Measurements from ENCODE around the gene MAFF.
A peak's percentile ranks its signal among the peaks of the same experiment; 100 is the strongest.
"Not testable (repeated sequence)": the region's sequence is repeated elsewhere in the genome, so short reads cannot be mapped to it uniquely, and the experiment has no call there.

The MAFF gene

GRCh38 chr22:38228326-38228872 lies 26.6 kb downstream of the MAFF start:
- DNase-seq = no peak

- DNase-seq = no peak
Observed at GRCh38 chr22:38228873-38229740, 27.3 kb downstream of the MAFF start.

- DNase-seq = peak; percentile 76
Observed at GRCh38 chr22:38230108-38230825, 28.5 kb downstream of the MAFF start.

GRCh38 chr22:38230916-38231315 lies 29.1 kb downstream of the MAFF start:
- no peak for DNase-seq

GRCh38 chr22:38232196-38232595 lies 30.4 kb downstream of the MAFF start:
- DNase-seq = no peak

GRCh38 chr22:38233427-38233826 lies 31.6 kb downstream of the MAFF start:
- no peak for DNase-seq

- DNase-seq = not testable (repeated sequence)
Observed at GRCh38 chr22:38233856-38234255, 32.1 kb downstream of the MAFF start.

GRCh38 chr22:38235240-38235850 lies 33.6 kb downstream of the MAFF start:
- DNase-seq = no peak

- no peak for DNase-seq
Observed at GRCh38 chr22:38236786-38237185, 35.0 kb downstream of the MAFF start.

- DNase-seq = no peak
Observed at GRCh38 chr22:38238519-38239071, 36.8 kb downstream of the MAFF start.

GRCh38 chr22:38239101-38239761 lies 37.4 kb downstream of the MAFF start:
- DNase-seq = no peak

GRCh38 chr22:38240734-38241252 lies 39.0 kb downstream of the MAFF start:
- DNase-seq = no peak

GRCh38 chr22:38243007-38243765 lies 41.4 kb downstream of the MAFF start:
- DNase-seq = no peak

GRCh38 chr22:38244106-38244505 lies 42.3 kb downstream of the MAFF start:
- DNase-seq = no peak

GRCh38 chr22:38246046-38246658 lies 44.4 kb downstream of the MAFF start:
- DNase-seq = no peak

- DNase-seq = no peak
Observed at GRCh38 chr22:38246692-38247091, 44.9 kb downstream of the MAFF start.

GRCh38 chr22:38247713-38248112 lies 45.9 kb downstream of the MAFF start:
- DNase-seq = no peak

- DNase-seq = no peak
Observed at GRCh38 chr22:38248280-38248679, 46.5 kb downstream of the MAFF start.

- DNase-seq = no peak
Observed at GRCh38 chr22:38249301-38249700, 47.5 kb downstream of the MAFF start.

GRCh38 chr22:38249803-38250642 lies 48.2 kb downstream of the MAFF start:
- DNase-seq = no peak
